OCI-LY7 (cell line): Measurements from ENCODE around the gene BTF3. TPM values are rescaled to one million over a fixed set of nuclear protein-coding genes. Genes with fewer than 3 reads are reported as not detected.

Experiments used
- BruUV-seq: library from RNA; stranded (reverse); fragments of 400-500 nt; replicated peaks from 2 replicates; lab custom pipeline; 2021; lab: Mats Ljungman, UMichigan
- CTCF ChIA-PET: fragments of 300-600 bp; sonication (Branson Sonifier 250); formaldehyde crosslinking; loops from one replicate; lab custom pipeline; 2022; ENCODE audit warnings: antibody characterized with exemption; ENCODE audit not compliant: unreplicated experiment; lab: Charles Lee
- POLR2A ChIA-PET: fragments of 300-600 bp; sonication (Branson Sonifier 250); formaldehyde crosslinking; loops from one replicate; lab custom pipeline; 2022; ENCODE audit warnings: antibody characterized with exemption; lab: Charles Lee
- DNase-seq: peaks from one replicate; pipeline ENCODE4 v3.0.0-alpha.2; 2015; ENCODE audit warnings: low spot score
- H2AFZ ChIP-seq: fragments of 200-600 bp; sonication (generic), shearing (Covaris generic); 2 replicates; pipeline ENCODE4 v1.6.1; 2014; ENCODE audit warnings: mild to moderate bottlenecking, antibody characterized with exemption, low read length, moderate library complexity
- H3K27ac ChIP-seq: fragments of 200-600 bp; sonication (generic); 2 replicates; pipeline ENCODE4 v1.5.1; 2014; ENCODE audit warnings: mixed run types, low read depth, mild to moderate bottlenecking, moderate library complexity, low read length, inconsistent platforms; ENCODE audit not compliant: poor library complexity, severe bottlenecking
- H3K36me3 ChIP-seq: fragments of 200-600 bp; sonication (generic); 2 replicates; pipeline ENCODE4 v1.6.1; 2014; ENCODE audit warnings: mild to moderate bottlenecking, antibody characterized with exemption, low read length, moderate library complexity, mixed read lengths; ENCODE audit not compliant: insufficient read depth
- H3K4me1 ChIP-seq: fragments of 200-600 bp; sonication (generic); 2 replicates; pipeline ENCODE4 v1.5.1; 2014; ENCODE audit warnings: mild to moderate bottlenecking, low read length; ENCODE audit not compliant: insufficient read depth, poor library complexity, severe bottlenecking
- H3K4me2 ChIP-seq: fragments of 200-600 bp; sonication (generic); 2 replicates; pipeline ENCODE4 v1.6.1; 2014; ENCODE audit warnings: mild to moderate bottlenecking, low read length
- H3K4me3 ChIP-seq: fragments of 200-600 bp; sonication (generic); 2 replicates; pipeline ENCODE4 v1.5.1; 2014; ENCODE audit warnings: mild to moderate bottlenecking, low read depth, low read length; ENCODE audit not compliant: poor library complexity, severe bottlenecking
- H3K79me2 ChIP-seq: fragments of 200-600 bp; sonication (generic); 2 replicates; pipeline ENCODE4 v1.6.1; 2016; ENCODE audit warnings: low read depth, mild to moderate bottlenecking, low read length, moderate library complexity, mixed read lengths; ENCODE audit not compliant: insufficient read depth
- H3K9me2 ChIP-seq: fragments of 200-600 bp; sonication (generic); 2 replicates; pipeline ENCODE4 v1.6.1; 2016; ENCODE audit warnings: mild to moderate bottlenecking, low read length, mixed read lengths; ENCODE audit not compliant: insufficient read depth
- H3K9me3 ChIP-seq: fragments of 200-600 bp; sonication (generic); 2 replicates; pipeline ENCODE4 v1.6.1; 2014; ENCODE audit warnings: mild to moderate bottlenecking, mixed run types, low read length, mixed read lengths
- H4K20me1 ChIP-seq: fragments of 200-600 bp; sonication (generic); 2 replicates; pipeline ENCODE4 v1.6.1; 2014; ENCODE audit warnings: mild to moderate bottlenecking, antibody characterized with exemption, low read length, moderate library complexity, mixed read lengths; ENCODE audit not compliant: insufficient read depth
- CTCF ChIP-seq: fragments of 200-600 bp; sonication (generic); conservative IDR thresholded peaks from 2 replicates; pipeline ENCODE4 v1.5.1; 2014; ENCODE audit warnings: mild to moderate bottlenecking, antibody characterized with exemption, low read length, moderate library complexity, mixed read lengths
- EZH2phosphoT487 ChIP-seq: fragments of 200-600 bp; sonication (generic); IDR thresholded peaks from 2 replicates; pipeline ENCODE4 v1.6.1; 2018; ENCODE audit warnings: low read depth, borderline replicate concordance, mild to moderate bottlenecking, mixed run types, antibody characterized with exemption, low read length, moderate library complexity, mixed read lengths
- intact Hi-C: fragments of 100-400 bp; cut with micrococcal nuclease; formaldehyde crosslinking; loops from one replicate; pipeline ENCODE4 v1.10.0; 2022; ENCODE audit not compliant: unreplicated experiment
- total RNA-seq, 2 experiments: library from RNA; depleted of rRNA in 1 of 2; stranded (reverse); fragments of >200 nt in 1 of 2; shearing (Covaris generic) in 1 of 2; gene quantifications; 2 replicates each; pipeline ENCODE4 v1.2.3, GENCODE V29; 2014 to 2022

The BTF3 gene
- total RNA-seq, 2 experiments from 2014 or later, result 350 to 736 TPM

GRCh38 chr5:73491155-73491554 is 7.1 kb upstream of the BTF3 start:
- TF ChIP-seq EZH2phosphoT487 (no peak), CTCF (no peak)
- H3K27ac ChIP-seq, result no peak overlapping the region
- H3K79me2 ChIP-seq, result no peaks in the 10 kb centered on the region
- no peak overlapping the region for H3K4me2 ChIP-seq
- CTCF ChIA-PET, result no interaction called here
- no peaks in the 10 kb centered on the region for H3K4me1 ChIP-seq
- no peak overlapping the region for H3K4me3 ChIP-seq
- intact Hi-C loops, result no loop called here
- H3K36me3 ChIP-seq, result no peaks in the 10 kb centered on the region
- POLR2A ChIA-PET, result interaction anchor here (0.6 kb wide), 1 partner anchor 1880 kb away, joined by 3 read pairs; no protein-coding TSS in a partner anchor
- no TSS peak for BruUV-seq
- no peak for DNase-seq
- H3K9me3 ChIP-seq, result no peaks in the 10 kb centered on the region
- no peaks in the 10 kb centered on the region for H4K20me1 ChIP-seq
- no peak overlapping the region for H2AFZ ChIP-seq
- H3K9me2 ChIP-seq, result no peaks in the 10 kb centered on the region

GRCh38 chr5:73493421-73493820 is 4.8 kb upstream of the BTF3 start:
- intact Hi-C loops, result no loop called here
- no peak for DNase-seq
- no TSS peak for BruUV-seq
- no peaks in the 10 kb centered on the region for H3K9me2 ChIP-seq
- ChIA-PET CTCF (no interaction called here), POLR2A (no interaction called here)
- no peak overlapping the region for H3K27ac ChIP-seq
- H3K79me2 ChIP-seq, result peaks cover 12% of the 10 kb centered on the region
- H3K36me3 ChIP-seq, result no peaks in the 10 kb centered on the region
- no peaks in the 10 kb centered on the region for H3K9me3 ChIP-seq
- no peaks in the 10 kb centered on the region for H4K20me1 ChIP-seq
- H3K4me3 ChIP-seq, result no peak overlapping the region
- no peak overlapping the region for H2AFZ ChIP-seq
- no peak for TF ChIP-seq CTCF
- no peak for TF ChIP-seq EZH2phosphoT487
- no peak overlapping the region for H3K4me2 ChIP-seq
- peaks cover 15% of the 10 kb centered on the region for H3K4me1 ChIP-seq

DNA sequence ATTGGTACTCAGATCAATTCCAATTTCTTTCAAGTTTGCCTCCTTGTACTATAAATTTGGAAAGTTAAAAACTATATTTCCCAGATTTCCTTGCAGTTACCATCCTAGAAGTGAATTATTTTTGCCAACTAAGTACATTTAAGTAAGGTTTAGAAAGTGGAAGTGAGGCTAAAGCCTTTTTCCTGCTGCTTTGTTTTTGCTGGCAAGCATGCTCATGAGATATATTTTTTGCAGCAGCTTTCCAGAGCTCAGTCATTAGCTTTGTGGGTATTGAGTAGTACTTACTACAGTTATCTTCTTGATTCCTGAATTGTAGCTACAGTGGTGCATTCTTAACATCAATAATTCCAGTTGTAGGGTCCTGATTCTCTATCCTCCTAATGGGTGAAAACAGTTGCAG is 3.5 kb upstream of the BTF3 start:
- no peak for DNase-seq
- no peak for TF ChIP-seq CTCF
- no peak for TF ChIP-seq EZH2phosphoT487
- Histone ChIP-seq H3K4me3 (no peak overlapping the region), H2AFZ (no peak overlapping the region), H3K9me3 (no peaks in the 10 kb centered on the region), H3K36me3 (peaks cover 11% of the 10 kb centered on the region), H3K27ac (no peak overlapping the region), H3K79me2 (peaks cover 25% of the 10 kb centered on the region), H3K4me1 (peaks cover 16% of the 10 kb centered on the region), H3K9me2 (no peaks in the 10 kb centered on the region), H3K4me2 (no peak overlapping the region), H4K20me1 (peaks cover 6% of the 10 kb centered on the region; the same call in 1 of the 2 replicates)
- BruUV-seq, result no TSS peak
- intact Hi-C loops, result loop anchor here (5.0 kb wide), 2 partner anchors 537 to 677 kb away; partner anchors contain the start of genes FCHO2 and TNPO1
- POLR2A ChIA-PET, result interaction anchor here (1.3 kb wide), 1 partner anchor 39 kb away, joined by 4 read pairs; no protein-coding TSS in a partner anchor
- CTCF ChIA-PET, result no interaction called here
